IMR-90 (cell line): ENCODE data around the gene CDC45. TPM values are rescaled to one million over a fixed set of nuclear protein-coding genes. Genes with fewer than 3 reads are reported as not detected.

Experiments
- ATAC-seq: fragments of 200-7000 bp; cut with Tn5 transposase; 2 replicates; pipeline ENCODE4 v1.9.1; 2020; ENCODE audit warnings: low read depth, mild to moderate bottlenecking, moderate library complexity
- BruUV-seq: library from RNA; stranded (reverse); fragments of 400-500 nt; replicated peaks from 2 replicates; lab custom pipeline; 2021; lab: Mats Ljungman, UMichigan
- CTCF ChIA-PET: fragments of 300-600 bp; formaldehyde crosslinking; extraction: SDS; loops from one replicate; lab custom pipeline; 2021; ENCODE audit warnings: antibody characterized with exemption; lab: Yijun Ruan, JAX
- POLR2A ChIA-PET: fragments of 300-600 bp; sonication (Branson Sonifier 250); formaldehyde crosslinking; loops from one replicate; lab custom pipeline; 2022; ENCODE audit warnings: antibody characterized with exemption; ENCODE audit not compliant: unreplicated experiment; lab: Charles Lee
- DNase-seq: peaks from one replicate; pipeline ENCODE4 v3.0.0; 2013
- H2AFZ ChIP-seq: replicated peaks from 2 replicates; pipeline ENCODE3; 2013; ENCODE audit warnings: low read length, mild to moderate bottlenecking; ENCODE audit not compliant: poor library complexity
- H2AK5ac ChIP-seq: 2 replicates; pipeline ENCODE4 v1.6.1; 2013; ENCODE audit warnings: low read depth, low read length, inconsistent platforms
- H2AK9ac ChIP-seq: replicated peaks from 2 replicates; pipeline ENCODE3; 2013; ENCODE audit warnings: mild to moderate bottlenecking, low read depth, low read length, moderate library complexity; ENCODE audit not compliant: poor library complexity
- H2BK120ac ChIP-seq: 2 replicates; pipeline ENCODE4 v1.6.1; 2013; ENCODE audit warnings: low read depth, low read length, inconsistent platforms
- H2BK15ac ChIP-seq: 3 replicates; pipeline ENCODE4 v1.6.1; 2013; ENCODE audit warnings: low read depth, low read length, inconsistent platforms
- H2BK20ac ChIP-seq: 2 replicates; pipeline ENCODE4 v1.6.1; 2013; ENCODE audit warnings: low read depth, mild to moderate bottlenecking, inconsistent platforms, low read length, moderate library complexity
- H2BK5ac ChIP-seq: 2 replicates; pipeline ENCODE4 v1.6.1; 2013; ENCODE audit warnings: mild to moderate bottlenecking, low read depth, low read length, inconsistent platforms; ENCODE audit not compliant: poor library complexity, severe bottlenecking
- H3K14ac ChIP-seq: replicated peaks from 2 replicates; pipeline ENCODE4 v1.6.1; 2013; ENCODE audit warnings: low read depth, low read length, inconsistent platforms
- H3K18ac ChIP-seq: 2 replicates; pipeline ENCODE4 v1.6.1; 2013; ENCODE audit warnings: low read depth, low read length, control low read depth
- H3K23ac ChIP-seq: 2 replicates; pipeline ENCODE4 v1.6.1; 2013; ENCODE audit warnings: low read depth, low read length, inconsistent platforms
- H3K27ac ChIP-seq: 2 replicates; pipeline ENCODE4 v1.5.1; 2013; ENCODE audit warnings: mild to moderate bottlenecking, control low read depth, low read length; ENCODE audit not compliant: insufficient read depth
- H3K27me3 ChIP-seq: 2 replicates; pipeline ENCODE4 v1.6.1; 2013; ENCODE audit warnings: low read length; ENCODE audit not compliant: control insufficient read depth, insufficient read depth
- H3K36me3 ChIP-seq: 2 replicates; pipeline ENCODE4 v1.6.1; 2013; ENCODE audit warnings: low read length, mixed read lengths; ENCODE audit not compliant: control insufficient read depth, insufficient read depth
- H3K4ac ChIP-seq: 2 replicates; pipeline ENCODE4 v1.6.1; 2013; ENCODE audit warnings: low read depth, low read length, inconsistent platforms
- H3K4me1 ChIP-seq: 2 replicates; pipeline ENCODE4 v1.6.1; 2013; ENCODE audit warnings: low read length, mixed read lengths; ENCODE audit not compliant: control insufficient read depth, insufficient read depth
- H3K4me2 ChIP-seq: 2 replicates; pipeline ENCODE4 v1.6.1; 2013; ENCODE audit warnings: low read depth, mild to moderate bottlenecking, control low read depth, low read length, moderate library complexity
- H3K4me3 ChIP-seq: 2 replicates; pipeline ENCODE4 v1.5.1; 2013; ENCODE audit warnings: low read depth, mild to moderate bottlenecking, control low read depth, low read length, moderate library complexity; ENCODE audit not compliant: insufficient read depth
- H3K56ac ChIP-seq: 2 replicates; pipeline ENCODE4 v1.6.1; 2013; ENCODE audit warnings: low read length, inconsistent platforms; ENCODE audit not compliant: insufficient read depth; ENCODE audit errors: extremely low read depth
- H3K79me1 ChIP-seq, 2 experiments: 2 replicates each; pipeline ENCODE4 v1.6.1; 2013; ENCODE audit warnings: low read length in 2 of 2, inconsistent platforms in 1 of 2, low read depth in 1 of 2
- H3K9ac ChIP-seq: 2 replicates; pipeline ENCODE4 v1.6.1; 2013; ENCODE audit warnings: low read depth, low read length, control low read depth
- H3K9me1 ChIP-seq: 2 replicates; pipeline ENCODE4 v1.6.1; 2013; ENCODE audit warnings: low read length, inconsistent platforms; ENCODE audit not compliant: insufficient read depth
- H3K9me3 ChIP-seq: 2 replicates; pipeline ENCODE4 v1.6.1; 2013; ENCODE audit warnings: low read length; ENCODE audit not compliant: control insufficient read depth, insufficient read depth
- H4K20me1 ChIP-seq: 2 replicates; pipeline ENCODE4 v1.6.1; 2013; ENCODE audit warnings: low read length, inconsistent platforms; ENCODE audit not compliant: insufficient read depth
- H4K5ac ChIP-seq: 2 replicates; pipeline ENCODE4 v1.6.1; 2013; ENCODE audit warnings: mild to moderate bottlenecking, low read depth, low read length, control low read depth
- H4K8ac ChIP-seq, 2 experiments: 2 replicates each; pipeline ENCODE4 v1.6.1; 2013; ENCODE audit warnings: low read depth in 2 of 2, low read length in 2 of 2, control low read depth in 1 of 2, inconsistent platforms in 1 of 2
- H4K91ac ChIP-seq: 2 replicates; pipeline ENCODE4 v1.6.1; 2013; ENCODE audit warnings: low read depth, low read length, inconsistent platforms; ENCODE audit not compliant: insufficient read depth
- MAFK ChIP-seq: IDR thresholded peaks from 2 replicates; pipeline ENCODE4 v1.6.1; 2012; ENCODE audit warnings: low read depth, low read length, improper control_type of control experiment
- WGBS, 2 experiments: methylation state at CpG; one replicate each; pipeline versions ENCODE4 v1.1.5 to v1.1.7; 2013; ENCODE audit warnings: missing lambda C conversion rate in 2 of 2; ENCODE audit not compliant: insufficient read length in 1 of 2; ENCODE audit errors: extremely low coverage in 2 of 2; 5-methylcytosine and 5-hydroxymethylcytosine counted together
- dilution Hi-C: fragments of 300-500 bp; cut with HindIII; formaldehyde crosslinking; loops from one replicate; pipeline ENCODE4 v1.14.3; 2018; ENCODE audit warnings: low sequenced_read_pairs; ENCODE audit not compliant: unreplicated experiment
- in situ Hi-C: fragments of 300-500 bp; cut with MboI; formaldehyde crosslinking; loops from 3 replicates; pipeline ENCODE4 v1.14.3; 2019; ENCODE audit warnings: low sequenced_read_pairs, inconsistent platforms, mixed read lengths
- intact Hi-C: fragments of 100-400 bp; cut with micrococcal nuclease; formaldehyde crosslinking; loops from 2 replicates; pipeline ENCODE4 v1.10.0; 2022
- polyA plus RNA-seq, 3 experiments: library from polyadenylated mRNA; depleted of rRNA; stranded (reverse); fragments of >200 nt; gene quantifications; 2 replicates each; pipeline ENCODE4 v1.2.3, GENCODE V29; 2012; ENCODE audit warnings: low replicate concordance in 1 of 3
- total RNA-seq: library from RNA; depleted of rRNA; stranded (reverse); fragments of >200 nt; gene quantifications from 2 replicates; pipeline ENCODE4 v1.2.3, GENCODE V29; 2012
- TF ChIP-seq, protein P1 (sequence below): conservative IDR thresholded peaks from 2 replicates; pipeline ENCODE4 v1.5.1; 2012; ENCODE audit warnings: mild to moderate bottlenecking, low read depth, low read length, improper control_type of control experiment
- TF ChIP-seq, protein P2 (sequence below): fragments of 150-350 bp; IDR thresholded peaks from 2 replicates; pipeline ENCODE4 v1.6.1; 2017; ENCODE audit warnings: mild to moderate bottlenecking, antibody characterized with exemption, low read length, low read depth

Gene CDC45
- total and polyA plus RNA-seq, 2 of the 4 experiments (the other 2 are of a cell fraction), result 22.7 to 44.6 TPM

GRCh38 chr22:19477321-19478044 is 2.2 kb upstream of the CDC45 start:
- no peak overlapping the region for H2BK5ac ChIP-seq
- ATAC-seq, result no peak
- no peak overlapping the region for H2BK120ac ChIP-seq
- ChIA-PET POLR2A (interaction anchor here (0.6 kb wide), 1 partner anchor 967 kb away, joined by 15 read pairs; no protein-coding TSS in a partner anchor), CTCF (interaction anchor here (1.3 kb wide), 1 partner anchor 77 kb away, joined by 3 read pairs; no protein-coding TSS in a partner anchor)
- H4K5ac ChIP-seq, result no peak overlapping the region
- intact Hi-C loops (loop anchor here (2.0 to 5.0 kb wide), 3 partner anchors 155 to 299 kb away; partner anchors contain the start of genes CLTCL1 and SLC25A1), dilution Hi-C loops (no loop called here), in situ Hi-C loops (no loop called here)
- H3K36me3 ChIP-seq, result peaks cover 24% of the 10 kb centered on the region
- H3K4me2 ChIP-seq, result peak overlapping the region; percentile 99
- peaks cover 26 to 62% of the 10 kb centered on the region in 2 experiments for H3K79me1 ChIP-seq
- H3K4me1 ChIP-seq, result no peaks in the 10 kb centered on the region; the same call in none of the 2 replicates
- peak overlapping the region; percentile 49; the same call in 1 of the 2 replicates for H3K23ac ChIP-seq
- H2BK20ac ChIP-seq, result no peak overlapping the region
- peaks cover 32% of the 10 kb centered on the region for H4K20me1 ChIP-seq
- no peak overlapping the region for H3K4ac ChIP-seq
- H3K27me3 ChIP-seq, result no peaks in the 10 kb centered on the region
- H4K8ac ChIP-seq, result no peak overlapping the region
- peak overlapping the region; percentile 87 for H3K4me3 ChIP-seq
- TF ChIP-seq MAFK, result no peak
- TF ChIP-seq, protein P1, sequence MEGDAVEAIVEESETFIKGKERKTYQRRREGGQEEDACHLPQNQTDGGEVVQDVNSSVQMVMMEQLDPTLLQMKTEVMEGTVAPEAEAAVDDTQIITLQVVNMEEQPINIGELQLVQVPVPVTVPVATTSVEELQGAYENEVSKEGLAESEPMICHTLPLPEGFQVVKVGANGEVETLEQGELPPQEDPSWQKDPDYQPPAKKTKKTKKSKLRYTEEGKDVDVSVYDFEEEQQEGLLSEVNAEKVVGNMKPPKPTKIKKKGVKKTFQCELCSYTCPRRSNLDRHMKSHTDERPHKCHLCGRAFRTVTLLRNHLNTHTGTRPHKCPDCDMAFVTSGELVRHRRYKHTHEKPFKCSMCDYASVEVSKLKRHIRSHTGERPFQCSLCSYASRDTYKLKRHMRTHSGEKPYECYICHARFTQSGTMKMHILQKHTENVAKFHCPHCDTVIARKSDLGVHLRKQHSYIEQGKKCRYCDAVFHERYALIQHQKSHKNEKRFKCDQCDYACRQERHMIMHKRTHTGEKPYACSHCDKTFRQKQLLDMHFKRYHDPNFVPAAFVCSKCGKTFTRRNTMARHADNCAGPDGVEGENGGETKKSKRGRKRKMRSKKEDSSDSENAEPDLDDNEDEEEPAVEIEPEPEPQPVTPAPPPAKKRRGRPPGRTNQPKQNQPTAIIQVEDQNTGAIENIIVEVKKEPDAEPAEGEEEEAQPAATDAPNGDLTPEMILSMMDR, result peak; percentile 28
- TF ChIP-seq, protein P2, sequence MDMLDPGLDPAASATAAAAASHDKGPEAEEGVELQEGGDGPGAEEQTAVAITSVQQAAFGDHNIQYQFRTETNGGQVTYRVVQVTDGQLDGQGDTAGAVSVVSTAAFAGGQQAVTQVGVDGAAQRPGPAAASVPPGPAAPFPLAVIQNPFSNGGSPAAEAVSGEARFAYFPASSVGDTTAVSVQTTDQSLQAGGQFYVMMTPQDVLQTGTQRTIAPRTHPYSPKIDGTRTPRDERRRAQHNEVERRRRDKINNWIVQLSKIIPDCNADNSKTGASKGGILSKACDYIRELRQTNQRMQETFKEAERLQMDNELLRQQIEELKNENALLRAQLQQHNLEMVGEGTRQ, result no peak
- no peak overlapping the region for H2BK15ac ChIP-seq
- peak overlapping the region; percentile 21 for H2AK9ac ChIP-seq
- TSS peak; percentile 31 for BruUV-seq
- H3K9me1 ChIP-seq, result no peaks in the 10 kb centered on the region; the same call in 1 of the 2 replicates
- WGBS, 2 experiments, result no CpG with 5 or more reads among the region's 5 CpGs
- peak overlapping the region; percentile 95 for H3K9ac ChIP-seq
- no peak overlapping the region for H2AK5ac ChIP-seq
- H3K56ac ChIP-seq, result no peak overlapping the region
- H3K9me3 ChIP-seq, result no peaks in the 10 kb centered on the region
- H3K14ac ChIP-seq, result no peak overlapping the region
- H3K18ac ChIP-seq, result no peak overlapping the region
- no peak overlapping the region for H4K91ac ChIP-seq
- no peak overlapping the region for H2AFZ ChIP-seq
- H3K27ac ChIP-seq, result peak overlapping the region; percentile 33; the same call in 1 of the 2 replicates
- DNase-seq, result peak; percentile 16
